Psoas muscle (tissue), 8 donors: ENCODE measurements around the gene NKX6-2. TPM values are rescaled to one million over a fixed set of nuclear protein-coding genes. Genes with fewer than 3 reads are reported as not detected.

Source experiments
- ATAC-seq, 4 donors: fragments of 200-7000 bp; cut with Tn5 transposase; one replicate each; pipeline ENCODE4 v1.9.1; 2020; ENCODE audit warnings: moderate library complexity in 3 of 4, mild to moderate bottlenecking in 2 of 4
- DNase-seq, 2 donors: peaks; one replicate each; pipeline ENCODE4 v3.0.0-alpha.2; 2020
- H3K27ac ChIP-seq: fragments of 200-600 bp; one replicate; pipeline ENCODE4 v1.8.0; 2022
- H3K27me3 ChIP-seq, 3 donors: fragments of 200-600 bp in 1 of 3; one replicate each; pipeline versions ENCODE4 v1.6.1 to v1.8.0; 2013 to 2022; ENCODE audit warnings: low read length in 2 of 3, mild to moderate bottlenecking in 2 of 3, moderate library complexity in 1 of 3; ENCODE audit not compliant: insufficient read depth in 3 of 3
- H3K36me3 ChIP-seq, 2 donors: fragments of 200-600 bp in 1 of 2; one replicate each; pipeline versions ENCODE4 v1.6.1 to v1.8.0; 2013 to 2022; ENCODE audit warnings: low read depth in 1 of 2, mild to moderate bottlenecking in 1 of 2, moderate library complexity in 1 of 2; ENCODE audit not compliant: insufficient read depth in 1 of 2
- H3K4me1 ChIP-seq: fragments of 200-600 bp; one replicate; pipeline ENCODE4 v1.8.0; 2022
- H3K4me3 ChIP-seq: fragments of 200-600 bp; one replicate; pipeline ENCODE4 v1.8.0; 2022; ENCODE audit warnings: mild to moderate bottlenecking
- H3K9me3 ChIP-seq: fragments of 200-600 bp; one replicate; pipeline ENCODE4 v1.8.0; 2022
- CTCF ChIP-seq: fragments of 200-600 bp; IDR thresholded peaks from one replicate; pipeline ENCODE4 v1.8.0; 2022; ENCODE audit warnings: antibody characterized with exemption
- WGBS, 3 donors: extraction: QIAGEN DNeasy Blood & Tissue Kit; methylation state at CpG; one replicate each; pipeline versions ENCODE4 v1.1.6 to v1.1.7; 2013; 5-methylcytosine and 5-hydroxymethylcytosine counted together
- intact Hi-C, 2 donors: fragments of 100-400 bp; cut with DNase I; formaldehyde crosslinking; loops; one replicate each; pipeline versions ENCODE4 v1.11.0 to v1.14.2; 2022
- long read RNA-seq, 2 donors: library from polyadenylated mRNA; unstranded; transcript quantifications; one replicate each; pipeline ENCODE4 v2.0.0, GENCODE V29; 2021
- polyA plus RNA-seq, 3 donors: library from polyadenylated mRNA; stranded (reverse); fragments of 200-250 nt; gene quantifications; one replicate each; pipeline ENCODE4 v1.2.3, GENCODE V29; 2013
- total RNA-seq, 4 donors: library from RNA; stranded (reverse); fragmentation: NEBNext Ultra II Directional in 2 of 4; extraction: Animal tissue kit (Norgen Biotek cat#: 25700) in 2 of 4; gene quantifications; one replicate each; pipeline versions ENCODE4 v1.2.1 to v1.2.4, GENCODE V29; 2021 to 2023
- donor health status: healthy with polysubstance abuse.
- donor health status: DM: no; HTN: no; CAD: no; lungs with moderate emphysema.
- donor health status: Bipolar disorder and iron deficiency.
- donor health status: healthy.
- donor health status: DM: yes; HTN: yes; CAD: no.
- donor health status: DM: no; HTN: no; CAD: no.
- donor health status: DM: no; HTN: no; CAD: no.
- donor health status: DM: yes; HTN: yes; CAD: no.

The NKX6-2 gene
- total RNA-seq (not detected), polyA plus RNA-seq (not detected)
- long read RNA-seq, donor 1, result 0 reads
- long read RNA-seq, donor 2, result 0 reads

- Histone ChIP-seq H3K4me3 (peak within 1 kb of the TSS; percentile 36), H3K27ac (no peak within 1 kb of the TSS), H3K27me3 (peaks cover 0 to 89% (median 37%) of the 10 kb centered on the region in 3 donors), H3K4me1 (peaks cover 9% of the 10 kb centered on the region), H3K9me3 (no peaks in the 10 kb centered on the region), H3K36me3 (peaks cover 0 to 26% of the 10 kb centered on the region in 2 donors)
- ATAC-seq (no peak), DNase-seq (no peak)
- no peak for TF ChIP-seq CTCF
- WGBS, 3 donors, result 0 to 1% (median 1%) methylated on average over 18 to 119 of the region's 119 CpGs
- intact Hi-C loops, result loop anchor here in 1 of 2 donors (10.0 kb wide), 1 partner anchor 131 kb away; no protein-coding TSS in a partner anchor
These were observed at the start of gene NKX6-2 for GRCh38 chr10:132785723-132786475. TSS of gene NKX6-2 (minus strand) at chr10:132786147. CDS start at chr10:132785948, 199 bp downstream.

- peak overlapping the region; percentile 53 for H3K4me3 ChIP-seq
- no peaks in the 10 kb centered on the region for H3K9me3 ChIP-seq
- ATAC-seq, result no peak
- intact Hi-C loops, result loop anchor here in 1 of 2 donors (5.0 to 10.0 kb wide), 2 partner anchors 282 to 480 kb away; no protein-coding TSS in a partner anchor
- TF ChIP-seq CTCF, result no peak
- no peak overlapping the region for H3K27ac ChIP-seq
- peaks cover 0 to 17% of the 10 kb centered on the region in 2 donors for H3K36me3 ChIP-seq
- DNase-seq, result no peak
- 82 to 91% (median 83%) methylated on average over 22 to 25 of the region's 25 CpGs for WGBS, 3 donors
- no peaks in the 10 kb centered on the region for H3K4me1 ChIP-seq
- peaks cover 0 to 7% (median 3%) of the 10 kb centered on the region in 3 donors for H3K27me3 ChIP-seq
These were observed 49.2 kb upstream of the NKX6-2 start for GRCh38 chr10:132834891-132835847.

- no peaks in the 10 kb centered on the region for H3K4me1 ChIP-seq
- no peaks in the 10 kb centered on the region for H3K9me3 ChIP-seq
- ATAC-seq, result no peak
- H3K27ac ChIP-seq, result no peak overlapping the region
- DNase-seq, result no peak
- WGBS, 3 donors, result 87 to 92% (median 87%) methylated on average over 17 to 18 of the region's 18 CpGs
- peaks cover 0 to 17% of the 10 kb centered on the region in 2 donors for H3K36me3 ChIP-seq
- intact Hi-C loops, result loop anchor here in 1 of 2 donors (10.0 kb wide), 1 partner anchor 480 kb away; no protein-coding TSS in a partner anchor
- no peak for TF ChIP-seq CTCF
- H3K4me3 ChIP-seq, result no peak overlapping the region
- H3K27me3 ChIP-seq, result peaks cover 0 to 7% (median 3%) of the 10 kb centered on the region in 3 donors
These were observed 48.4 kb upstream of the NKX6-2 start for GRCh38 chr10:132834311-132834761.

- Histone ChIP-seq H3K4me1 (no peaks in the 10 kb centered on the region), H3K36me3 (peaks cover 0 to 17% of the 10 kb centered on the region in 2 donors), H3K27ac (no peak overlapping the region), H3K27me3 (peaks cover 0 to 3% (median 2%) of the 10 kb centered on the region in 3 donors), H3K4me3 (no peak overlapping the region), H3K9me3 (no peaks in the 10 kb centered on the region)
- ATAC-seq (no peak), DNase-seq (no peak)
- 68 to 75% (median 70%) methylated on average over 25 to 29 of the region's 29 CpGs for WGBS, 3 donors
- intact Hi-C loops, result loop anchor here in 1 of 2 donors (10.0 kb wide), 1 partner anchor 481 kb away; no protein-coding TSS in a partner anchor
- no peak for TF ChIP-seq CTCF
These were observed 47.6 kb upstream of the NKX6-2 start for GRCh38 chr10:132833421-132834111.
